ENCODE data around the gene CMTM6.
A peak's percentile ranks its signal among the peaks of the same experiment; 100 is the strongest.
"Not testable (repeated sequence)": the region's sequence is repeated elsewhere in the genome, so short reads cannot be mapped to it uniquely, and the experiment has no call there.

The CMTM6 gene

DNA sequence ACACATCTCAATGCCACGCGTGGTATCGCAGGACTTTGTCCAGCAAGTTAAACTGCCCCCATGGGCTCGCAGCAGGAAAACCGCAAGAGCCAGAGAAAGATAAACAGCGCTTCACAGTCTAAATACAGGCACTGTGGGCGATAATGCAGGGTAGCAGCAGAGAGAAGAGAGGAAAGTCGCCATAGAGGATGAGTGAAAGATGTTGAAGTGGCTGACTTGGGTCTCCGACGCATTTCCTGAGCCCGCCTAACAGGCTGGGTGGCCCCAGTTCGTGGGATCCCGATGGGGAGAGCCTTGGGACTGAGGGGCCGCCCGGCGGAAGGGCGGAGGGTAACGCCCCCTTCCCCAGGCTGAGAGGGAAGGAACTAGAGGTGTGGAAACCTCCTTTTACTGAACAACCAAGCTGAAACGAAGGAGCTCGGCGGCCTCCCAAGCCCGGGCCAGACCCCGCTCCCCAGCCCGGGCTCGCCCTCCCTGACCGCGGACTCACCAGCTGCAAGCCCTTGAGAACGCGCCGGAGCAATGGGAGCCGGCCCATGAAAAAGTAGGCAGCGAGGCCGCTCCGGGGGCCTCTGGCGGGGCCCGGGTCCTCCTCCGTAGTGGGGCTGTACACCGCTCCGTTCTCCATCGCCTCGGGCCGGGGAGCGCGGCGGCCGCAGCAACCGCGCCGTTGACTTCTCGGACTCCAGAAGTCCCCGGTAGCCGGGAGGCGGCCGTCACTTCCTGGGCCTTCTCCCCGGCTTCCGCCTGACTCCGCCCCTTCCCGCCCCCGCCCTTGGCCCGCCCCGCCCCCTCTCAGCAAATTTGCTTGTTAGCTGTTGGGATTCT is at the start of gene CMTM6:
Gene CMTM6, minus strand, starts transcription at position 735 of the 828 bp plus-strand sequence. Its CDS starts 107 bp downstream, at position 628.
- DNase-seq (ENCODE audit: low spot score) = peak; percentile 83

DNA sequence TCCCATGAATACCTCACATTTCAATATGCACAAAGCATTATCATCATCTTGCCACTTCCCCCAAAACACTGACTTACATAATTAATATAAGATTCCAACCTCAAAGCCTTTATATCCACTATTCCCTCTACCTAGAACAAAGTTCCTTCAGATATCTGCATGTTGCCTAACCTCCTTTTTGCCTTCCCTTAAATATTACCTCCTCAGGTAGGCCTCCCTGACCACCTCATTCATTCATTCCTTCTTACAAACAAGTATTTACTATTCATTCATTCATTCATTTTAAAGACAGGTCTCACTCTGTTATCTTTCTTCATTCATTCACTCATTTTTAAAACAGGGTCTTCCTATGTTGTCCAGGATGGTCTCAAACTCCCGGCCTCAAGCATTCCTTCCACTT is 49.4 kb upstream of the CMTM6 start:
- no peak for DNase-seq (ENCODE audit: low spot score)

DNA sequence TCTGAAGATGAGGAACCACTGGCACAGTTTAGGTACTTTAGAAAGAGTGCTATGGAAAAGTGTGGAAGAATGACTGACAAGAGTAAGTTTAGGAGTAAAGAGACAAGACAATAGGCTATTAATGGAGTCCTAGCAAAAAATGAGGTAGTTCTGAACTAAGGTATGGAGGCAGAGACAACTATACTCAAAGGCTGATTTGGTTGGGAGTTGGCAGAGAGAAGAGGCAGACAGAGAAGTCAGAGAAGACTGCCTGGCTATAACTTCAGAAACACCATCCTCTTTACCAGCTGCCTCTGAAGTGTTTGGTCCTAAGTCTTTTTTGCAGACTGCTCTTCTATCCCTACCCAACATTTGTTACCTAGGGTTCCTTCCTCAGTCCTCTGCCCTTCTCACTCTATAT is 48.8 kb upstream of the CMTM6 start:
- no peak for DNase-seq (ENCODE audit: low spot score)

GRCh38 chr3:32551087-32551486 is 48.4 kb upstream of the CMTM6 start:
- DNase-seq (ENCODE audit: low spot score) = no peak

DNA sequence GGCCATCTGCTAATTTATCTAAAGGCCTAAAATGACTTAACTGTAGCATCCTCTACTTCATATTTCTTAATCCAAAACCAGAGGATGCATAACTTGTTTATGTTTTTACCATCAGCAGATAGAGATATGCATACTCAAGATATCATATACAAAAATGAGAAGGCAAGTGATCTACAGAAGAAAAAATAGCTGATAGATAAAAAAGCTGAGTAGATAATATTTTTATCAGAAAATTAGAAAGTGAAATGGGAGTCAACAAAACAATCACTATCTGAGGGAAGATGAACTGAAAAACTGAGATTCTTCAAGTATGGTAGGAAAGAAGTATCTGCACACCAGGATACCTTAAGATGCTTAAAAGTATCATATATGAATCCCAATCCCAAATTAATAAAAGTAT is 42.7 kb upstream of the CMTM6 start:
- no peak for DNase-seq (ENCODE audit: low spot score)

- DNase-seq (ENCODE audit: low spot score) = no peak
These were observed 42.2 kb upstream of the CMTM6 start for GRCh38 chr3:32544894-32545293.

GRCh38 chr3:32542807-32543206 is 40.2 kb upstream of the CMTM6 start:
- DNase-seq (ENCODE audit: low spot score) = no peak

- no peak for DNase-seq (ENCODE audit: low spot score)
These were observed 38.2 kb upstream of the CMTM6 start for GRCh38 chr3:32540899-32541298.

DNA sequence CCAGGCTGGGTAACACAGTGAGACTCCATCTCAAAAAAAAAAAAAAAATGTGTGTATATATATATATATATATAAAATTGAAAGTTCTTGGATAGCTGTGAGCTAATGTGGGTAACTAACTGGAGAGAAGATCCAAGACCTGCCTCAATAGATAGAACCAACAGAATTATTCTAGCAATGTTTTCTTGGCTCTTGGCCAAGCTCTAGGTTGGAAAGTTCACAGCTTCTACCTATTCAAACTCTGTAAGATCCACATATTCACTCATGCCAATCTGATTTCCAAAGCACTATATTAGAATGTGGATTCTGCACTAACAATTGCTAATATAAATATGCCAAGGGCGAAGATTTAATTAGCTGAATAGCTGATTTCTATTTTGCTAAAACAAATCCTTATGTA is 29.8 kb upstream of the CMTM6 start:
- no peak for DNase-seq (ENCODE audit: low spot score)

GRCh38 chr3:32531010-32531647 is 28.5 kb upstream of the CMTM6 start:
- DNase-seq (ENCODE audit: low spot score) = no peak

DNA sequence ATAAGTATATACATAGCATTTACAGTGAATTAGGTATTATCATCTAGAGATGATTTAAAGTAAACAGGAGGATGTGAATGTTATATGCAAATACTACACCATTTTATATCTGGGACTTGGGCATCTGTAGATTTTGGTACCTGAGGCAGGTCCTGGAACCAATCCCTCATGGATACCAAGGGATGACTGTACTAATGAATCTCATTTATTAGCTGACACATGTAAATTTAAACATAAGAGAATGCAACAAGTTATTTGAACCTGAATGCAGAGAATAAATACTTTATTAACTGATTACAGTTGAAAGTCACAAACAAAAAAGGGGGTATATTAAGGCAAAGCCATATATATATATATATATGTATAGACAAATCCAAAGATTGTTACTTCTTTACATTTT is 23.1 kb upstream of the CMTM6 start:
- DNase-seq (ENCODE audit: low spot score) = no peak

DNA sequence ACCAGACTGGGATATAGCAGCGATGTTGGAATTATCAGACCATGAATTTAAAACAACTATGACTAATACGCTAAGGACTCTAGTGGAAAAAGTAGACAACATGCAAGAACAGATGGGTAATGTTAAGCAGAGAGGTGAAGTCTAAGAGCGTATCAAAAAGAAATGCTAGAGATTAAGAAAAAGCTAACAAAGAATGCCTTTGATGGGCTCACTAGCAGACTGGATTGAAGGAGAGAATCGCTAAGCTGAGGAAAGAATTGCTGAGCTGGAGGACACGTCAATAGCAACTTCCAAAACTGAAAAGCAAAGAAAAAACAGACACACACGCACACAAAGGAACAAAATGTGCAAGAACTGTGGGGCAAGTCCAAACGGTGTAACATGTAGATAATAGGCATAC is 20.0 kb upstream of the CMTM6 start:
- DNase-seq (ENCODE audit: low spot score) = no peak

DNA sequence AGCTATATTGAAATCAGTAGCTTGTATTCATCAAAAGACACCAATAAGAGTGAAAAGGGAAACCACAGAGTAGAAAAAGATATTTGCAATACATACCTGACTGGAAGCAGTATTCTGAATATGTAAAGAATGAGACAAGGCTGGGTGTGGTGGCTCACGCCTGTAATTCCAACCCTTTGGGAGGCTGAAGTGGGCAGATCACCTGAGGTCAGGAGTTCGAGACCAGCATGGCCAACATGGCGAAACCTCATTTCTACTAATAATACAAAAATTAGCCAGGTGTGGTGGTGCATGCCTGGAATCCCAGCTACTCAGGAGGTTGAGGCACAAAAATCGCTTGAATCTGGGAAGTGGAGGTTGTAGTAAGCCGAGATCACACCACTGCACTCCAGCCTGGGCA is 16.3 kb upstream of the CMTM6 start:
- DNase-seq (ENCODE audit: low spot score) = not testable (repeated sequence)

DNA sequence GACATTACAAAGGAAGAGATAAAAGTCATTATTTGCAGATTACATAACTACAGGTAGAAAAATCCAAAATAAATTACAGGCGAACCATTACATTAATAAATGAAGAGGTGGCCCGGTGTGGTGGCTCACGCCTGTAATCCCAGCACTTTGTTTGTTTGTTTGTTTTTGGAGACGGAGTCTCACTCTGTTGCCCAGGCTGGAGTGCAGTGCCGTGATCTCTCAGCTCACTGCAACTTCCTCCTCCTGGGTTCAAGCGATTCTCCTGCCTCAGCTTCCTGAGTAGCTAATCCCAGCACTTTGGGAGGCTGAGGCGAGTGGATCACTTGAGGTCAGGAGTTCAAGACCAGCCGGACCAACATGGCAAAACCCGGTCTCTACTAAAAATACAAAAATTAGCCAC is 14.1 kb upstream of the CMTM6 start:
- DNase-seq (ENCODE audit: low spot score) = not testable (repeated sequence)

GRCh38 chr3:32511005-32511404 is 8.4 kb upstream of the CMTM6 start:
- DNase-seq (ENCODE audit: low spot score) = no peak

- peak; percentile 75 for DNase-seq (ENCODE audit: low spot score)
These were observed 7.5 kb upstream of the CMTM6 start for GRCh38 chr3:32510075-32510724.

- no peak for DNase-seq (ENCODE audit: low spot score)
These were observed 6.1 kb upstream of the CMTM6 start for GRCh38 chr3:32508711-32509110.

DNA sequence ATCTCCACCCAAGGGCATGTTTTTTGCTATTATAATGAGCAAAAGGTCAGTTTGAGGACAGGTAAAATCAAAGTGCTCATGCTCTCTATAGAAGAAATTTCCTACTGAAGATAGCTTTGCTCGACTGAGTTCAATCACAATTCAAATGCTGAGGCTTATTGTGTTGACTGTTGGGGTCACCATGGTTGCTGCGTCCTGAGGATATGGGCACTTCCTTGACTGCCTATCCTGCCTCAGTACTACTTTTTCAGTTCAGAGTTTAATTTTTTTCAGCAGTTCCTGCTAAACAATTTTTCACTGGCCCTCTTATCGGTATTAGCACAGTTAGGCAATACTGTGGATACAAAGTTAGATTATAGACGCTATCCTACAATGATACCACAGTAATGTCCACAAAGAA is 3.8 kb upstream of the CMTM6 start:
- no peak for DNase-seq (ENCODE audit: low spot score)

GRCh38 chr3:32502946-32503286 is 264 bp upstream of the CMTM6 start:
- DNase-seq (ENCODE audit: low spot score) = no peak

GRCh38 chr3:32501783-32502117 is 902 bp downstream of the CMTM6 start:
- no peak for DNase-seq (ENCODE audit: low spot score)

DNA sequence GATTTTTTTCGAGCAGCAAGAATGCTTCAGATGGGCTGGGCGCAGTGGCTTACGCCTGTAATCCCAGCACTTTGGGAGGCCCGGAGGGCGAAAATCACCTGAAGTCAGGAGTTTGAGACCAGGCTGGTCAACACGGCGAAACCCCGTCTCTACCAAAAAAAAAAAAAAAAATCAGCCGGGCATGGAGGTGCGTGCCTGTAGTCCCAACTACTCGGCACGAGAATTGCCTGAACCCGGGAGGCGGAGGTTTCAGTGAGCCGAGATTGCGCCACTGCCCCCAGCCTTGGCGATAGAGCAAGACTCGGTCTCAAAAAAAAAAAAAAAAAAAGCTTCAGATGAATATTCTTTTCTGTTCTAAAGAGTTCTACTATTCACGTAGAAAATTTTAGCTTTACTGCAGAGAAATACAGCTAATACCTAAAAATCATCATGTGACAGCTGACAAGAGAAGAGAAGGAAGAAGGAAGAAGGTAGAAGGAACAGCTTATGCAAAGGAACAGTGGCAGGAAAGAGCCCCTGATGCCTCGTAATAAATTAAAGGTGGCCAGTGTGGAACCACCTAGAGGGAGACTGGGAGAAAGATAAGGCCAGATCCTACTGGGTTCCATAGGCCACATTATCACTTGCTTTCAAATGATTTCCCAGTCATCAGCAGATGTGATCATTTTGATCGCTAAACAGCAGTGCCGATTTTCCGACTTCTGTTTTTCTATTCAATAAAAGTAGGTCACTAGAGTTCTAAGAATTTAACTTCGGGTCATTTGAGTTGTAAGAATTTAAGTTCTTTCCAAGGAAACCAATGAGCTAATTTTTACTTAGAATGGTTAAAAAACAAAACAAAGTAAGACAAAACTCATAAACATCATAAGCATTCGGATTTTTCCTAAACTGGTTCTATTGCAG is 1.5 kb downstream of the CMTM6 start:
- DNase-seq (ENCODE audit: low spot score) = peak; percentile 10

DNA sequence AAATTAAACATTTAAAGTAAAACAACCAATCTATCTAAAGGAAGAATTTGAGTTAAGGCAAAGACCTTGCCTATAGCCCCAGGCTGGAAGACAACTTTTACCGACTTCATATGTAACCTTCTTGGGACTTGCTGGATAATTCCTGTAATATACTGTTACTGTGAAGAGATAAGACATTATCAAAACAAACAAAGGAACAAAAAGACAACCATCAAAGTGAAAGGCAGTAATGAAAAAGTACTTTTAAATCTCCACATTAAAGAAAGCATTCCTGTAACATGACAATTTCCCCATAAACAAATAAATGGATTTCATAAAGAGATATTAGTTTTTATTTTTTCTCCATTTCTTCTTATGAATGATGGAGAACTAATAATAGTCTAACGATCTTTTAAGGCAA is 2.4 kb downstream of the CMTM6 start:
- DNase-seq (ENCODE audit: low spot score) = no peak
